ENCODE results near the gene YIPF1. TPM values are rescaled to one million over a fixed set of nuclear protein-coding genes. Genes with fewer than 3 reads are reported as not detected.

YIPF1 gene
- total RNA-seq, 1 experiment from 2014 or later = 21.9 TPM

DNA sequence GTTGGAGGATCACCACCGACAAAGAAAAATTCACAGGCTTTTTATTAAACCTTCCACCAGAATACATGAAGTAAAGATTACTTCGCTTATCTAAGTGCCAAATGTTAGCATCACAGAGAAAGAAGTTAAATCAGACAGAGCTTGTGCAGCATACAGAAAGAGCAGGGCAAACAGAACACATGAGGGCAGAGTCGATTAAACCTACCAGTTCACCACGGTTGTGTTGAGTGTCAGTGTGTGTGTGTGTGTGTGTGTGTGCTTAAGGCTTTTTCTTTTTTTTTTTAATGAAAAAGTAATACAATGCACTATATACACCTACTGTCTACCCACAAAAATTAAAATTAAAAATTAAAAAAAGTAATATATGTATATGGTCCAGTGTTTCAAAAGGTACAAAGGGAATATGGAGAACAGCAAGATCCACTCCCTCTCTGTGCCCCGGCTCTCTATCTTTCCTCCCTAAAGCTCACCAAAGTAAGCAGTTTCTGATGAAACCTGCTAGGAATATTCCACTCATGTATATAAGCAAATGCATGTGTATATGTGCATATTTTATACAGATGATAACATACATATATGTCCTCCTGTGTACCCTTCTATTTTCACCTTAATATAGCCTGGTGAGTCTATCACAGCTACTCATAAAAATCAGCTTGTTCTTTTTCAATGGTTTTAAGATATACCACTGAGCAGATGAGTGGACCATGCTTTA is 17.7 kb downstream of the YIPF1 start (continued):
- TF ChIP-seq, protein P1, sequence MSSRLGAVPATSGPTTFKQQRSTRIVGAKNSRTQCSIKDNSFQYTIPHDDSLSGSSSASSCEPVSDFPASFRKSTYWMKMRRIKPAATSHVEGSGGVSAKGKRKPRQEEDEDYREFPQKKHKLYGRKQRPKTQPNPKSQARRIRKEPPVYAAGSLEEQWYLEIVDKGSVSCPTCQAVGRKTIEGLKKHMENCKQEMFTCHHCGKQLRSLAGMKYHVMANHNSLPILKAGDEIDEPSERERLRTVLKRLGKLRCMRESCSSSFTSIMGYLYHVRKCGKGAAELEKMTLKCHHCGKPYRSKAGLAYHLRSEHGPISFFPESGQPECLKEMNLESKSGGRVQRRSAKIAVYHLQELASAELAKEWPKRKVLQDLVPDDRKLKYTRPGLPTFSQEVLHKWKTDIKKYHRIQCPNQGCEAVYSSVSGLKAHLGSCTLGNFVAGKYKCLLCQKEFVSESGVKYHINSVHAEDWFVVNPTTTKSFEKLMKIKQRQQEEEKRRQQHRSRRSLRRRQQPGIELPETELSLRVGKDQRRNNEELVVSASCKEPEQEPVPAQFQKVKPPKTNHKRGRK (CRISPR knock-in tag; IDR thresholded peaks at IDR 0.05; ENCODE audit: borderline replicate concordance) = no peak
- no peak for TF ChIP-seq ZNF138 (CRISPR knock-in tag; conservative IDR thresholded peaks at IDR 0.05)
- no peak for TF ChIP-seq SOX15 (CRISPR knock-in tag; IDR thresholded peaks at IDR 0.05)
- no peak for TF ChIP-seq ZNF263 (CRISPR knock-in tag; IDR thresholded peaks at IDR 0.05; ENCODE audit: low read depth)
- TF ChIP-seq, protein P2, sequence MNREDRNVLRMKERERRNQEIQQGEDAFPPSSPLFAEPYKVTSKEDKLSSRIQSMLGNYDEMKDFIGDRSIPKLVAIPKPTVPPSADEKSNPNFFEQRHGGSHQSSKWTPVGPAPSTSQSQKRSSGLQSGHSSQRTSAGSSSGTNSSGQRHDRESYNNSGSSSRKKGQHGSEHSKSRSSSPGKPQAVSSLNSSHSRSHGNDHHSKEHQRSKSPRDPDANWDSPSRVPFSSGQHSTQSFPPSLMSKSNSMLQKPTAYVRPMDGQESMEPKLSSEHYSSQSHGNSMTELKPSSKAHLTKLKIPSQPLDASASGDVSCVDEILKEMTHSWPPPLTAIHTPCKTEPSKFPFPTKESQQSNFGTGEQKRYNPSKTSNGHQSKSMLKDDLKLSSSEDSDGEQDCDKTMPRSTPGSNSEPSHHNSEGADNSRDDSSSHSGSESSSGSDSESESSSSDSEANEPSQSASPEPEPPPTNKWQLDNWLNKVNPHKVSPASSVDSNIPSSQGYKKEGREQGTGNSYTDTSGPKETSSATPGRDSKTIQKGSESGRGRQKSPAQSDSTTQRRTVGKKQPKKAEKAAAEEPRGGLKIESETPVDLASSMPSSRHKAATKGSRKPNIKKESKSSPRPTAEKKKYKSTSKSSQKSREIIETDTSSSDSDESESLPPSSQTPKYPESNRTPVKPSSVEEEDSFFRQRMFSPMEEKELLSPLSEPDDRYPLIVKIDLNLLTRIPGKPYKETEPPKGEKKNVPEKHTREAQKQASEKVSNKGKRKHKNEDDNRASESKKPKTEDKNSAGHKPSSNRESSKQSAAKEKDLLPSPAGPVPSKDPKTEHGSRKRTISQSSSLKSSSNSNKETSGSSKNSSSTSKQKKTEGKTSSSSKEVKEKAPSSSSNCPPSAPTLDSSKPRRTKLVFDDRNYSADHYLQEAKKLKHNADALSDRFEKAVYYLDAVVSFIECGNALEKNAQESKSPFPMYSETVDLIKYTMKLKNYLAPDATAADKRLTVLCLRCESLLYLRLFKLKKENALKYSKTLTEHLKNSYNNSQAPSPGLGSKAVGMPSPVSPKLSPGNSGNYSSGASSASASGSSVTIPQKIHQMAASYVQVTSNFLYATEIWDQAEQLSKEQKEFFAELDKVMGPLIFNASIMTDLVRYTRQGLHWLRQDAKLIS (CRISPR knock-in tag; IDR thresholded peaks at IDR 0.05; ENCODE audit: borderline replicate concordance) = no peak
- no peak for TF ChIP-seq FOXP1 (CRISPR knock-in tag; IDR thresholded peaks at IDR 0.05; ENCODE audit: borderline replicate concordance)
- no peak for TF ChIP-seq TCF7 (CRISPR knock-in tag; IDR thresholded peaks at IDR 0.05; ENCODE audit: low read depth)
- TF ChIP-seq, protein P3, sequence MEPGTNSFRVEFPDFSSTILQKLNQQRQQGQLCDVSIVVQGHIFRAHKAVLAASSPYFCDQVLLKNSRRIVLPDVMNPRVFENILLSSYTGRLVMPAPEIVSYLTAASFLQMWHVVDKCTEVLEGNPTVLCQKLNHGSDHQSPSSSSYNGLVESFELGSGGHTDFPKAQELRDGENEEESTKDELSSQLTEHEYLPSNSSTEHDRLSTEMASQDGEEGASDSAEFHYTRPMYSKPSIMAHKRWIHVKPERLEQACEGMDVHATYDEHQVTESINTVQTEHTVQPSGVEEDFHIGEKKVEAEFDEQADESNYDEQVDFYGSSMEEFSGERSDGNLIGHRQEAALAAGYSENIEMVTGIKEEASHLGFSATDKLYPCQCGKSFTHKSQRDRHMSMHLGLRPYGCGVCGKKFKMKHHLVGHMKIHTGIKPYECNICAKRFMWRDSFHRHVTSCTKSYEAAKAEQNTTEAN (CRISPR knock-in tag; IDR thresholded peaks at IDR 0.05) = no peak
- TF ChIP-seq, protein P4, sequence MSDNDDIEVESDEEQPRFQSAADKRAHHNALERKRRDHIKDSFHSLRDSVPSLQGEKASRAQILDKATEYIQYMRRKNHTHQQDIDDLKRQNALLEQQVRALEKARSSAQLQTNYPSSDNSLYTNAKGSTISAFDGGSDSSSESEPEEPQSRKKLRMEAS (CRISPR knock-in tag; IDR thresholded peaks at IDR 0.05) = no peak
- TF ChIP-seq NR2C2 (CRISPR knock-in tag; IDR thresholded peaks at IDR 0.05) = no peak
- TF ChIP-seq, protein P5, sequence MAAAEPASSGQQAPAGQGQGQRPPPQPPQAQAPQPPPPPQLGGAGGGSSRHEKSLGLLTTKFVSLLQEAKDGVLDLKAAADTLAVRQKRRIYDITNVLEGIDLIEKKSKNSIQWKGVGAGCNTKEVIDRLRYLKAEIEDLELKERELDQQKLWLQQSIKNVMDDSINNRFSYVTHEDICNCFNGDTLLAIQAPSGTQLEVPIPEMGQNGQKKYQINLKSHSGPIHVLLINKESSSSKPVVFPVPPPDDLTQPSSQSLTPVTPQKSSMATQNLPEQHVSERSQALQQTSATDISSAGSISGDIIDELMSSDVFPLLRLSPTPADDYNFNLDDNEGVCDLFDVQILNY (CRISPR knock-in tag; IDR thresholded peaks at IDR 0.05) = no peak
- TF ChIP-seq, protein P6, sequence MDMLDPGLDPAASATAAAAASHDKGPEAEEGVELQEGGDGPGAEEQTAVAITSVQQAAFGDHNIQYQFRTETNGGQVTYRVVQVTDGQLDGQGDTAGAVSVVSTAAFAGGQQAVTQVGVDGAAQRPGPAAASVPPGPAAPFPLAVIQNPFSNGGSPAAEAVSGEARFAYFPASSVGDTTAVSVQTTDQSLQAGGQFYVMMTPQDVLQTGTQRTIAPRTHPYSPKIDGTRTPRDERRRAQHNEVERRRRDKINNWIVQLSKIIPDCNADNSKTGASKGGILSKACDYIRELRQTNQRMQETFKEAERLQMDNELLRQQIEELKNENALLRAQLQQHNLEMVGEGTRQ (CRISPR knock-in tag; IDR thresholded peaks at IDR 0.05) = no peak
- no peak for TF ChIP-seq TP53 (CRISPR knock-in tag; IDR thresholded peaks at IDR 0.05)

DNA sequence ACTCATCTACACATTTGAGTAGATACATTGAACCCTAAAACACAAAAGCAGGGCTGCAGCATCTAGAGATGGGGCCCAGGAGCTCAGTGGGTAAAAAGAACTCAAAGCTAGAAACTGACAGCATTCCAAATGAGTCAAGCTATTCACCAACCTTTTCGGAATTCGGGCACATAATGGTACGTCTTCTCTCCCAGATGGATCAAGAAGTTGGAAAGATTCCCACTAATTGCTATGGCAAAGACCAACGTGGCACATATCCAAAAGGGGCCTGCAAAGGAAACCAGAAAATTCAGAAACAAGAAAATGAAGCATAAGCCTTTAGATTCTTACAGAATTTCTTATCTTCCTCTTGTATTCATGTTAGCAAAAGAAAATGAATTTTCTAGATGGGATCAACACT is 18.4 kb downstream of the YIPF1 start:
- ChIA-PET POLR2A (no interaction called here), CTCF (interaction anchor here (0.9 to 4.6 kb wide), 3 partner anchors 10 to 89 kb away, joined by 4 to 33 read pairs (median 9); no protein-coding TSS in a partner anchor)
- H3K9me3 Mint-ChIP-seq = no peaks in the 10 kb centered on the region
- H3K27ac Mint-ChIP-seq = no peak overlapping the region
- peaks cover 43% of the 10 kb centered on the region for H3K36me3 Mint-ChIP-seq
- no peaks in the 10 kb centered on the region for H3K4me1 Mint-ChIP-seq
- no peak for ATAC-seq
- H3K4me3 Mint-ChIP-seq = no peak overlapping the region
- DNase-seq (ENCODE audit: low spot score) = no peak
- no peaks in the 10 kb centered on the region for H3K27me3 Mint-ChIP-seq (ENCODE audit: low read depth)
- TF ChIP-seq RELA (CRISPR knock-in tag; IDR thresholded peaks at IDR 0.05; ENCODE audit: borderline replicate concordance) (no peak), ZNF121 (CRISPR knock-in tag; IDR thresholded peaks at IDR 0.05) (no peak), ZNF423 (CRISPR knock-in tag; IDR thresholded peaks at IDR 0.05) (no peak), ZNF416 (CRISPR knock-in tag; IDR thresholded peaks at IDR 0.05) (no peak), ZNF671 (CRISPR knock-in tag; IDR thresholded peaks at IDR 0.05) (no peak), KAT7 (CRISPR knock-in tag; IDR thresholded peaks at IDR 0.05; ENCODE audit: borderline replicate concordance) (no peak), MYBL2 (CRISPR knock-in tag; IDR thresholded peaks at IDR 0.05) (no peak)
- TF ChIP-seq, protein P7, sequence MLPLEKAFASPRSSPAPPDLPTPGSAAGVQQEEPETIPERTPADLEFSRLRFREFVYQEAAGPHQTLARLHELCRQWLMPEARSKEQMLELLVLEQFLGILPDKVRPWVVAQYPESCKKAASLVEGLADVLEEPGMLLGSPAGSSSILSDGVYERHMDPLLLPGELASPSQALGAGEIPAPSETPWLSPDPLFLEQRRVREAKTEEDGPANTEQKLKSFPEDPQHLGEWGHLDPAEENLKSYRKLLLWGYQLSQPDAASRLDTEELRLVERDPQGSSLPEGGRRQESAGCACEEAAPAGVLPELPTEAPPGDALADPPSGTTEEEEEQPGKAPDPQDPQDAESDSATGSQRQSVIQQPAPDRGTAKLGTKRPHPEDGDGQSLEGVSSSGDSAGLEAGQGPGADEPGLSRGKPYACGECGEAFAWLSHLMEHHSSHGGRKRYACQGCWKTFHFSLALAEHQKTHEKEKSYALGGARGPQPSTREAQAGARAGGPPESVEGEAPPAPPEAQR (CRISPR knock-in tag; IDR thresholded peaks at IDR 0.05) = no peak
- TF ChIP-seq, protein P8, sequence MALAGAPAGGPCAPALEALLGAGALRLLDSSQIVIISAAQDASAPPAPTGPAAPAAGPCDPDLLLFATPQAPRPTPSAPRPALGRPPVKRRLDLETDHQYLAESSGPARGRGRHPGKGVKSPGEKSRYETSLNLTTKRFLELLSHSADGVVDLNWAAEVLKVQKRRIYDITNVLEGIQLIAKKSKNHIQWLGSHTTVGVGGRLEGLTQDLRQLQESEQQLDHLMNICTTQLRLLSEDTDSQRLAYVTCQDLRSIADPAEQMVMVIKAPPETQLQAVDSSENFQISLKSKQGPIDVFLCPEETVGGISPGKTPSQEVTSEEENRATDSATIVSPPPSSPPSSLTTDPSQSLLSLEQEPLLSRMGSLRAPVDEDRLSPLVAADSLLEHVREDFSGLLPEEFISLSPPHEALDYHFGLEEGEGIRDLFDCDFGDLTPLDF (CRISPR knock-in tag; IDR thresholded peaks at IDR 0.05) = no peak
- TF ChIP-seq, protein P9, sequence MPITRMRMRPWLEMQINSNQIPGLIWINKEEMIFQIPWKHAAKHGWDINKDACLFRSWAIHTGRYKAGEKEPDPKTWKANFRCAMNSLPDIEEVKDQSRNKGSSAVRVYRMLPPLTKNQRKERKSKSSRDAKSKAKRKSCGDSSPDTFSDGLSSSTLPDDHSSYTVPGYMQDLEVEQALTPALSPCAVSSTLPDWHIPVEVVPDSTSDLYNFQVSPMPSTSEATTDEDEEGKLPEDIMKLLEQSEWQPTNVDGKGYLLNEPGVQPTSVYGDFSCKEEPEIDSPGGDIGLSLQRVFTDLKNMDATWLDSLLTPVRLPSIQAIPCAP (CRISPR knock-in tag; IDR thresholded peaks at IDR 0.05) = no peak
- TF ChIP-seq, protein P10, sequence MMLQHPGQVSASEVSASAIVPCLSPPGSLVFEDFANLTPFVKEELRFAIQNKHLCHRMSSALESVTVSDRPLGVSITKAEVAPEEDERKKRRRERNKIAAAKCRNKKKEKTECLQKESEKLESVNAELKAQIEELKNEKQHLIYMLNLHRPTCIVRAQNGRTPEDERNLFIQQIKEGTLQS (CRISPR knock-in tag; conservative IDR thresholded peaks at IDR 0.05) = no peak
